ENCODE results near the gene TSPAN32. TPM values are rescaled to one million over a fixed set of nuclear protein-coding genes. Genes with fewer than 3 reads are reported as not detected.
A peak's percentile ranks its signal among the peaks of the same experiment; 100 is the strongest.

The TSPAN32 gene
- polyA plus RNA-seq, 12 donors, result 1.8 to 6.4 (median 3.9) TPM; not detected in 2

GRCh38 chr11:2303627-2304505, 2.1 kb downstream of the TSPAN32 start:
- DNase-seq, result no peak

- no peak for DNase-seq
These were observed 2.8 kb downstream of the TSPAN32 start for GRCh38 chr11:2304506-2305139.

- peak; percentile 69 for DNase-seq
These were observed 3.4 kb downstream of the TSPAN32 start for GRCh38 chr11:2305140-2305778.

GRCh38 chr11:2305788-2306451, 4.1 kb downstream of the TSPAN32 start:
- peak; percentile 93 for DNase-seq

GRCh38 chr11:2306452-2306823, 4.6 kb downstream of the TSPAN32 start:
- peak; percentile 96 for DNase-seq

GRCh38 chr11:2306877-2307500, 5.2 kb downstream of the TSPAN32 start:
- no peak for DNase-seq

- no peak for DNase-seq
These were observed 5.9 kb downstream of the TSPAN32 start for GRCh38 chr11:2307501-2308331.

GRCh38 chr11:2308713-2309112, 6.9 kb downstream of the TSPAN32 start:
- no peak for DNase-seq

GRCh38 chr11:2309251-2310072, 7.6 kb downstream of the TSPAN32 start:
- DNase-seq, result no peak

- DNase-seq, result no peak
These were observed 8.4 kb downstream of the TSPAN32 start for GRCh38 chr11:2310073-2310785.

- DNase-seq, result no peak
These were observed 9.1 kb downstream of the TSPAN32 start for GRCh38 chr11:2310786-2311352.

- DNase-seq, result no peak
These were observed 9.7 kb downstream of the TSPAN32 start for GRCh38 chr11:2311353-2312133.

- DNase-seq, result no peak
These were observed 10.6 kb downstream of the TSPAN32 start for GRCh38 chr11:2312232-2313042.

- DNase-seq, result no peak
These were observed 11.5 kb downstream of the TSPAN32 start for GRCh38 chr11:2313051-2313951.

- DNase-seq, result no peak
These were observed 12.3 kb downstream of the TSPAN32 start for GRCh38 chr11:2314136-2314524.

Data from muscle of arm (tissue), 12 donors.